Measurements from ENCODE around the gene DAZAP1. TPM values are rescaled to one million over a fixed set of nuclear protein-coding genes. Genes with fewer than 3 reads are reported as not detected.
"Not testable (repeated sequence)": the region's sequence is repeated elsewhere in the genome, so short reads cannot be mapped to it uniquely, and the experiment has no call there.

Gene DAZAP1
- total RNA-seq, 1 donor from 2014 or later: 107 TPM

DNA sequence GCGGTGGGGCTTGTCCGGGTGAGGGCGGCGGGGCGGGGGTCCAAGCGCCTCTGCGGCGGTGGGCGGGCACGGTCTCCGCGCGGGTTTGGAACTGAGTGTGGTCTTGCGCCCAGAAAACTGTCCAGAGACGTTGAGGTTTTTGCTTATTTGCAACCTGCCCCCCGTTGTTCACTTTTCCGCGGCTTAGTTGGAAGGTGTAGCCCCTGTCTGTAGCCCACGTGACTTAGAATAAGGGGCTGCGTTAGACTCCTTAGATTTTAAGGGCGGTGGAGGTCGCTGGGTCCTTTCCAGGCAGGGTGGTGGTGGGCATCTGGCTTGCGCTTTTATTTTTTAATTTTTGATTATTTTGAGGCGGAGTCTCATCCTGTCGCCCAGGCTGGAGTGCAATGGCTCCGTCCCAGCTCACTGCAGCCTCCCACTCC, 31.6 kb downstream of the DAZAP1 start:
- Histone ChIP-seq H3K79me2 (ENCODE audit: low read depth) (peaks cover 35% of the 10 kb centered on the region), H3K36me3 (peaks cover 11% of the 10 kb centered on the region), H2AFZ (replicated peaks) (no peak overlapping the region), H3K4me2 (peak overlapping the region; percentile 97), H3K4me1 (peaks cover 7% of the 10 kb centered on the region), H3K27ac (peak overlapping the region; percentile 98), H4K20me1 (ENCODE audit: low read depth) (peaks cover 75% of the 10 kb centered on the region), H3K4me3 (peak overlapping the region; percentile 90), H3K9me3 (ENCODE audit: low read depth) (no peaks in the 10 kb centered on the region), H3F3A (ENCODE audit: low read depth) (peaks cover 83% of the 10 kb centered on the region), H3K9ac (peak overlapping the region; percentile 100), H3K27me3 (peaks cover under 1% of the 10 kb centered on the region)
- Mint-ChIP-seq H3K27me3 (ENCODE audit: insufficient read depth, low read depth) (peaks cover 10% of the 10 kb centered on the region), H3K4me1 (peaks cover 21% of the 10 kb centered on the region), H3K4me3 (peak overlapping the region; percentile 97), H3K27ac (no peak overlapping the region), H3K36me3 (peaks cover 33% of the 10 kb centered on the region), H3K9me3 (no peaks in the 10 kb centered on the region)
- TF ChIP-seq EZH2phosphoT487 (IDR thresholded peaks at IDR 0.05) (no peak), EZH2 (IDR thresholded peaks at IDR 0.05) (no peak)
- DNase-seq (ENCODE audit: low spot score): peak; percentile 45

DNA sequence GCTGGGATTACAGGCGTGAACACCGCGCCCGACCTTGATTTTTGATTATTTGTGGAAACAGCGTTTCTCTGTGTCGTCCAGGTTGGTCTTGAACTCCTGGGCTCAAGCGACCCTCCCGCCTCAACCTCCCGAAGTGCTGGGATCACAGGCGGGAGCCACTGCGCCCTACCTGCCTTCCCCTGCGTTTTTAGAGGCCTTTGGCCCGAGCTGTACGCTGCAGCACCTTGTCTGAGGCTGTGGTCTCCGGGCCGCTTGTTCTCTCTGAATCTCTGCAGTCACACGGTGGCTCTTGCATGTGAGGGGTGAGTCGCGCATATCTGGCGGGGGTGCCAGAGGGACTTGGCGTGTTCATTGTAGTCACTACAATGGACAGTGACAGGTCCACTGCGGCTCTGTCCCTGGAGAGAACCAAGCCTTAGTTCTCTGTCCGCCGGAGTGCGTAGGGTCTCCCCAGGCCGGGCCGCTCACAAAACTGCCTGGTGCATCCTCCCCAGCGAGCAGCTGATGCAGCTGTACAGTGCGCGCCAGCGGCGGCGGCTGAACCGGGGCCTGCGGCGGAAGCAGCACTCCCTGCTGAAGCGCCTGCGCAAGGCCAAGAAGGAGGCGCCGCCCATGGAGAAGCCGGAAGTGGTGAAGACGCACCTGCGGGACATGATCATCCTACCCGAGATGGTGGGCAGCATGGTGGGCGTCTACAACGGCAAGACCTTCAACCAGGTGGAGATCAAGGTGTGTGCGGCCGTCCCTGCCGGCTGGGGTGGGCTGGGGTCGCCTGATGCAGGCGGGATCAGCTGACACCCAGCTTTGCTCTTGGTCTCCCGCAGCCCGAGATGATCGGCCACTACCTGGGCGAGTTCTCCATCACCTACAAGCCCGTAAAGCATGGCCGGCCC, 32.4 kb downstream of the DAZAP1 start:
- DNase-seq (ENCODE audit: low spot score): peak; percentile 24
- Histone ChIP-seq H3K4me2 (peak overlapping the region; percentile 97), H3F3A (ENCODE audit: low read depth) (peaks cover 88% of the 10 kb centered on the region), H4K20me1 (ENCODE audit: low read depth) (peaks cover 80% of the 10 kb centered on the region), H3K9ac (peak overlapping the region; percentile 100), H3K79me2 (ENCODE audit: low read depth) (peaks cover 35% of the 10 kb centered on the region), H3K36me3 (peaks cover 11% of the 10 kb centered on the region), H3K4me3 (peak overlapping the region; percentile 90)
- Mint-ChIP-seq H3K4me1 (peaks cover 24% of the 10 kb centered on the region), H3K4me3 (peak overlapping the region; percentile 97), H3K27ac (peak overlapping the region; percentile 42), H3K27me3 (ENCODE audit: insufficient read depth, low read depth) (peaks cover 10% of the 10 kb centered on the region), H3K36me3 (peaks cover 33% of the 10 kb centered on the region)
- H3K9me3 Mint-ChIP-seq; H3K27ac ChIP-seq; H2AFZ ChIP-seq (replicated peaks); H3K9me3 ChIP-seq (ENCODE audit: low read depth); H3K4me1 ChIP-seq; H3K27me3 ChIP-seq: not testable (repeated sequence)

DNA sequence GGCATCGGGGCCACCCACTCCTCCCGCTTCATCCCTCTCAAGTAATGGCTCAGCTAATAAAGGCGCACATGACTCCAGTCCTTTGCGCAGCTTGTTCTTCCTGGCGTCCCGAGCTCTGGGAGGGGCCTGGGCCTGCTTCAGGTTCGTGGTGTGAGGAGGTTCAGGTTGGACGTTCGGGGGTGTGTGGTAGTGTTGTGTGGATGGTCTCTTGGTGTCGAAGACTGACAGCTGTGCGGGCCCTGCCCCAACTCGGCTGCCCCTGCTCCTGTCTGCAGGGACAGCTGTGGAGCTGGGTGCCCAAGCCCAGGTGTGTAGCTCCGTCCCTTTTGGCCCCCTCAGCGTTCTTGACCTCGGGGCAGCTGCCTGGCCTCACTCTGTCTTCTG, 33.0 kb downstream of the DAZAP1 start:
- Histone ChIP-seq H3K27me3 (peaks cover 14% of the 10 kb centered on the region), H3F3A (ENCODE audit: low read depth) (peaks cover 88% of the 10 kb centered on the region), H3K36me3 (peaks cover 11% of the 10 kb centered on the region), H2AFZ (replicated peaks) (no peak overlapping the region), H3K4me2 (no peak overlapping the region), H3K4me3 (no peak overlapping the region), H3K4me1 (peaks cover 7% of the 10 kb centered on the region), H3K79me2 (ENCODE audit: low read depth) (peaks cover 35% of the 10 kb centered on the region), H4K20me1 (ENCODE audit: low read depth) (peaks cover 78% of the 10 kb centered on the region), H3K9me3 (ENCODE audit: low read depth) (no peaks in the 10 kb centered on the region), H3K27ac (no peak overlapping the region), H3K9ac (no peak overlapping the region)
- peak overlapping the region; percentile 97 for H3K4me3 Mint-ChIP-seq
- DNase-seq (ENCODE audit: low spot score): no peak
- no peaks in the 10 kb centered on the region for H3K9me3 Mint-ChIP-seq
- H3K27ac Mint-ChIP-seq: no peak overlapping the region
- TF ChIP-seq, protein P1, sequence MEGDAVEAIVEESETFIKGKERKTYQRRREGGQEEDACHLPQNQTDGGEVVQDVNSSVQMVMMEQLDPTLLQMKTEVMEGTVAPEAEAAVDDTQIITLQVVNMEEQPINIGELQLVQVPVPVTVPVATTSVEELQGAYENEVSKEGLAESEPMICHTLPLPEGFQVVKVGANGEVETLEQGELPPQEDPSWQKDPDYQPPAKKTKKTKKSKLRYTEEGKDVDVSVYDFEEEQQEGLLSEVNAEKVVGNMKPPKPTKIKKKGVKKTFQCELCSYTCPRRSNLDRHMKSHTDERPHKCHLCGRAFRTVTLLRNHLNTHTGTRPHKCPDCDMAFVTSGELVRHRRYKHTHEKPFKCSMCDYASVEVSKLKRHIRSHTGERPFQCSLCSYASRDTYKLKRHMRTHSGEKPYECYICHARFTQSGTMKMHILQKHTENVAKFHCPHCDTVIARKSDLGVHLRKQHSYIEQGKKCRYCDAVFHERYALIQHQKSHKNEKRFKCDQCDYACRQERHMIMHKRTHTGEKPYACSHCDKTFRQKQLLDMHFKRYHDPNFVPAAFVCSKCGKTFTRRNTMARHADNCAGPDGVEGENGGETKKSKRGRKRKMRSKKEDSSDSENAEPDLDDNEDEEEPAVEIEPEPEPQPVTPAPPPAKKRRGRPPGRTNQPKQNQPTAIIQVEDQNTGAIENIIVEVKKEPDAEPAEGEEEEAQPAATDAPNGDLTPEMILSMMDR (IDR thresholded peaks at IDR 0.05): no peak
- no peak for TF ChIP-seq EZH2phosphoT487 (IDR thresholded peaks at IDR 0.05)
- H3K36me3 Mint-ChIP-seq: peaks cover 30% of the 10 kb centered on the region
- peaks cover 21% of the 10 kb centered on the region for H3K4me1 Mint-ChIP-seq
- H3K27me3 Mint-ChIP-seq (ENCODE audit: insufficient read depth, low read depth): peaks cover 10% of the 10 kb centered on the region

DNA sequence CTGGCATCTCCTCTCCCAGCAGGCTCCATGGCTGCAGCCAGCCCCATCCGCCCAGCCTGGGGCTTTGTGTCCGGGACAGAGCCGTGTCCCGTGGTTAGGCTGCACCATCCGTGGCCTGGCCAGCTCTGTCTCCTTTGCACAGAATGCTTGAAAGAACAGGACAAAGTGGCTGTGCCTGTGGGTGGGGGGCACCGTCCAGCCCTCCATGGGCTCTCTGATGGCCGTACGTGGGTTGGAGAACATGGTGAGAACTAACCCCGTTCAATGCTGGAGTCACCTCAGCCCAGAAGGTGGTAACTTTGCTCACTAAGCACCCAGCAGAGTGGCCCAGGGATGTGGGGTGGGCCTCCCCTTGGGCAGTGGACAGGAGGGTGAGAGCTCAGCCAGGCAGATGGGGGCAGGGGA, 33.6 kb downstream of the DAZAP1 start:
- H4K20me1 ChIP-seq (ENCODE audit: low read depth): peaks cover 77% of the 10 kb centered on the region
- H3K79me2 ChIP-seq (ENCODE audit: low read depth): peaks cover 35% of the 10 kb centered on the region
- no peak overlapping the region for H2AFZ ChIP-seq (replicated peaks)
- Mint-ChIP-seq H3K4me3 (peak overlapping the region; percentile 97), H3K4me1 (peaks cover 21% of the 10 kb centered on the region), H3K27ac (no peak overlapping the region), H3K36me3 (peaks cover 25% of the 10 kb centered on the region), H3K27me3 (ENCODE audit: insufficient read depth, low read depth) (peaks cover 10% of the 10 kb centered on the region), H3K9me3 (no peaks in the 10 kb centered on the region)
- H3K9ac ChIP-seq: no peak overlapping the region
- H3F3A ChIP-seq (ENCODE audit: low read depth): peaks cover 87% of the 10 kb centered on the region
- no peak overlapping the region for H3K4me2 ChIP-seq
- H3K27me3 ChIP-seq: peaks cover 20% of the 10 kb centered on the region
- DNase-seq (ENCODE audit: low spot score): no peak
- H3K27ac ChIP-seq: no peak overlapping the region
- TF ChIP-seq EZH2 (IDR thresholded peaks at IDR 0.05) (no peak), EZH2phosphoT487 (IDR thresholded peaks at IDR 0.05) (no peak)
- TF ChIP-seq, protein P1 (IDR thresholded peaks at IDR 0.05): no peak
- H3K4me1 ChIP-seq: peaks cover 7% of the 10 kb centered on the region
- H3K9me3 ChIP-seq (ENCODE audit: low read depth): no peaks in the 10 kb centered on the region
- no peak overlapping the region for H3K4me3 ChIP-seq
- H3K36me3 ChIP-seq: peaks cover 11% of the 10 kb centered on the region
